PC-3 (cell line): ENCODE measurements around the gene TPX2.

ENCODE experiments used
- EZH2phosphoT487 ChIP-seq: fragments of 300-600 bp; sonication (generic); IDR thresholded peaks from 2 replicates; pipeline ENCODE4 v1.6.1; 2018; ENCODE audit warnings: mild to moderate bottlenecking, antibody characterized with exemption, low read length, borderline replicate concordance
- TF ChIP-seq, protein P1 (sequence below): fragments of 300-600 bp; sonication (generic); conservative IDR thresholded peaks from 2 replicates; pipeline ENCODE4 v1.5.1; 2017; ENCODE audit warnings: antibody characterized with exemption, low read depth, mild to moderate bottlenecking, low read length

DNA sequence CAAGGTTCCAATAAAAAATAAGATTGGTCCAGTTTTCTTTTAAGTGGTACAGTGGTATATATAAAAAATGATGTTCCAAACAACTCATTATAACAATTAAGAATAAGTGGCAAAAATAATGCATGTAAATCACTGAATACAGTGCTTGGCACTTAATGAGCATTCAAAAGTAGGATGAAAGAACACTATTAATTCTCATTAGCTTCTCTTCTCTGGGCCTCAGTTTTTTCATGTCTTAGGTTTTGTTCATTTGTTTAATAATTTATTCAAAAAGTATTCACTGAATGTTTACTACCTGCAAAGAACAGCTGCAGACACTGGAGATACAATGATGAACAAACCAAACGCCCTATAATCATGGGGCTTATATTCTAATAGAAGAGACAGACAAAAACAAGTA is 37.5 kb upstream of the TPX2 start:
- TF ChIP-seq, protein P1, sequence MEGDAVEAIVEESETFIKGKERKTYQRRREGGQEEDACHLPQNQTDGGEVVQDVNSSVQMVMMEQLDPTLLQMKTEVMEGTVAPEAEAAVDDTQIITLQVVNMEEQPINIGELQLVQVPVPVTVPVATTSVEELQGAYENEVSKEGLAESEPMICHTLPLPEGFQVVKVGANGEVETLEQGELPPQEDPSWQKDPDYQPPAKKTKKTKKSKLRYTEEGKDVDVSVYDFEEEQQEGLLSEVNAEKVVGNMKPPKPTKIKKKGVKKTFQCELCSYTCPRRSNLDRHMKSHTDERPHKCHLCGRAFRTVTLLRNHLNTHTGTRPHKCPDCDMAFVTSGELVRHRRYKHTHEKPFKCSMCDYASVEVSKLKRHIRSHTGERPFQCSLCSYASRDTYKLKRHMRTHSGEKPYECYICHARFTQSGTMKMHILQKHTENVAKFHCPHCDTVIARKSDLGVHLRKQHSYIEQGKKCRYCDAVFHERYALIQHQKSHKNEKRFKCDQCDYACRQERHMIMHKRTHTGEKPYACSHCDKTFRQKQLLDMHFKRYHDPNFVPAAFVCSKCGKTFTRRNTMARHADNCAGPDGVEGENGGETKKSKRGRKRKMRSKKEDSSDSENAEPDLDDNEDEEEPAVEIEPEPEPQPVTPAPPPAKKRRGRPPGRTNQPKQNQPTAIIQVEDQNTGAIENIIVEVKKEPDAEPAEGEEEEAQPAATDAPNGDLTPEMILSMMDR: no peak
- TF ChIP-seq EZH2phosphoT487: no peak
